ENCODE results near the gene PRKD3. TPM values are rescaled to one million over a fixed set of nuclear protein-coding genes. Genes with fewer than 3 reads are reported as not detected.
A peak's percentile ranks its signal among the peaks of the same experiment; 100 is the strongest.

The PRKD3 gene
- total RNA-seq (10 to 100 TPM; 50.9 to 78.4 (median 76.2) TPM), polyA plus RNA-seq (10 to 100 TPM; 12.2 to 21.0 (median 13.3) TPM)
- long read RNA-seq, donor 1, partial matches to known transcripts: 5 of 7 reads
- long read RNA-seq, donor 1, other reads (novel, unspliced or antisense): 0 of 7 reads
- long read RNA-seq, donor 2: 0 reads

- peak within 1 kb of the TSS; percentile 90 to 97 (median 94) for H3K27ac ChIP-seq
- peaks cover 0 to 9% (median 0%) of the 10 kb centered on the region in 7 donors for H3K27me3 ChIP-seq (replicated peaks in 1 of 7)
- intact Hi-C loops (cut with DNase I; ENCODE audit: low total_unique reads): no loop called here
- no peaks in the 10 kb centered on the region for H3K36me3 ChIP-seq
- TF ChIP-seq, protein P1, sequence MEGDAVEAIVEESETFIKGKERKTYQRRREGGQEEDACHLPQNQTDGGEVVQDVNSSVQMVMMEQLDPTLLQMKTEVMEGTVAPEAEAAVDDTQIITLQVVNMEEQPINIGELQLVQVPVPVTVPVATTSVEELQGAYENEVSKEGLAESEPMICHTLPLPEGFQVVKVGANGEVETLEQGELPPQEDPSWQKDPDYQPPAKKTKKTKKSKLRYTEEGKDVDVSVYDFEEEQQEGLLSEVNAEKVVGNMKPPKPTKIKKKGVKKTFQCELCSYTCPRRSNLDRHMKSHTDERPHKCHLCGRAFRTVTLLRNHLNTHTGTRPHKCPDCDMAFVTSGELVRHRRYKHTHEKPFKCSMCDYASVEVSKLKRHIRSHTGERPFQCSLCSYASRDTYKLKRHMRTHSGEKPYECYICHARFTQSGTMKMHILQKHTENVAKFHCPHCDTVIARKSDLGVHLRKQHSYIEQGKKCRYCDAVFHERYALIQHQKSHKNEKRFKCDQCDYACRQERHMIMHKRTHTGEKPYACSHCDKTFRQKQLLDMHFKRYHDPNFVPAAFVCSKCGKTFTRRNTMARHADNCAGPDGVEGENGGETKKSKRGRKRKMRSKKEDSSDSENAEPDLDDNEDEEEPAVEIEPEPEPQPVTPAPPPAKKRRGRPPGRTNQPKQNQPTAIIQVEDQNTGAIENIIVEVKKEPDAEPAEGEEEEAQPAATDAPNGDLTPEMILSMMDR (IDR thresholded peaks at IDR 0.05 in 8 of 11, conservative IDR thresholded peaks at IDR 0.05 in 3 of 11): no peak
- TF ChIP-seq POLR2AphosphoS5 (IDR thresholded peaks at IDR 0.05): peak; percentile 66 to 83 (median 82)
- TF ChIP-seq POLR2A (IDR thresholded peaks at IDR 0.05): no peak
- H3K4me1 ChIP-seq: peaks cover 23 to 68% (median 50%) of the 10 kb centered on the region in 6 donors
- 2 to 5% (median 3%) methylated on average over 12 to 79 of the region's 79 CpGs for WGBS, 5 donors
- peak within 1 kb of the TSS; percentile 47 to 87 (median 78) for H3K4me3 ChIP-seq
- H3K9me3 ChIP-seq: no peaks in the 10 kb centered on the region
- DNase-seq: no peak
Observed at GRCh38 chr2:37324786-37325624, at the start of gene PRKD3. Gene PRKD3 (minus strand): TSS chr2:37324833. CDS start chr2:37316524, 8,309 bp downstream.

- Histone ChIP-seq H3K4me1 (peaks cover 0 to 21% (median 15%) of the 10 kb centered on the region in 6 donors), H3K27ac (no peak overlapping the region), H3K36me3 (peaks cover 0 to 73% (median 0%) of the 10 kb centered on the region in 6 donors), H3K27me3 (replicated peaks in 1 of 7) (no peaks in the 10 kb centered on the region), H3K9me3 (no peaks in the 10 kb centered on the region), H3K4me3 (no peak overlapping the region)
- DNase-seq: no peak
- no peak for TF ChIP-seq POLR2AphosphoS5 (IDR thresholded peaks at IDR 0.05)
- TF ChIP-seq POLR2A (IDR thresholded peaks at IDR 0.05): no peak
- TF ChIP-seq, protein P1 (IDR thresholded peaks at IDR 0.05 in 8 of 11, conservative IDR thresholded peaks at IDR 0.05 in 3 of 11): no peak
- intact Hi-C loops (cut with DNase I; ENCODE audit: low total_unique reads): no loop called here
Observed at GRCh38 chr2:37372000-37372399, 47.4 kb upstream of the PRKD3 start.

- no peak overlapping the region for H3K27ac ChIP-seq
- peaks cover 0 to 16% (median 4%) of the 10 kb centered on the region in 6 donors for H3K4me1 ChIP-seq
- intact Hi-C loops (cut with DNase I; ENCODE audit: low total_unique reads): no loop called here
- TF ChIP-seq POLR2AphosphoS5 (IDR thresholded peaks at IDR 0.05) (no peak), POLR2A (IDR thresholded peaks at IDR 0.05) (no peak)
- TF ChIP-seq, protein P1 (IDR thresholded peaks at IDR 0.05 in 8 of 11, conservative IDR thresholded peaks at IDR 0.05 in 3 of 11): no peak
- DNase-seq: no peak
- 81 to 97% (median 94%) methylated on average over 1 of the region's 1 CpG for WGBS, 5 donors
- H3K27me3 ChIP-seq (replicated peaks in 1 of 7): no peaks in the 10 kb centered on the region
- H3K4me3 ChIP-seq: no peak overlapping the region
- H3K36me3 ChIP-seq: peaks cover 0 to 78% (median 0%) of the 10 kb centered on the region in 6 donors
- no peaks in the 10 kb centered on the region for H3K9me3 ChIP-seq
Observed at GRCh38 chr2:37370666-37371065, 46.0 kb upstream of the PRKD3 start.

DNA sequence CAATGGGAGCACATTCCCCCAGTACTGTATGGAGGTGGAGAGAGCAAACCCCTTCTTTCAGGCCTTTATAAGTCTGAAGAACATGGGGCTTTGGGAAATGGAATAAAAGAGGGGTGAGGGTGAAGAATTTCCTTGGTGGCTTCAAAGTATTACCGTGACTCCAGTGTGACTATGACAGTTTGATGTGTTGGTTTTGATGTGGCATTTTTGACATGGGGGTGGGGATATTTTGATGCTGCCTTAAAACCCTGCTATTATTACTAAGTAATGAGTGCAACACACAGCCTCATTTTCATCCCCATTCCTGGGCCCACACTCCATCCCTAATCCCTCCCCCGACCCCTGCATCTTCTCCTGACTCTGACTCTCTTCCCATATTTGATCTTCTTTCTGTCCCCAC is 43.4 kb upstream of the PRKD3 start:
- peaks cover 0 to 59% (median 0%) of the 10 kb centered on the region in 6 donors for H3K36me3 ChIP-seq
- 70 to 89% (median 77%) methylated on average over 2 of the region's 2 CpGs for WGBS, 5 donors
- no peak for DNase-seq

More for the DNA sequence above, 43.4 kb upstream of the PRKD3 start:
- H3K4me3 ChIP-seq: no peak overlapping the region
- H3K9me3 ChIP-seq: no peaks in the 10 kb centered on the region
- TF ChIP-seq POLR2AphosphoS5 (IDR thresholded peaks at IDR 0.05): no peak
- TF ChIP-seq, protein P1 (IDR thresholded peaks at IDR 0.05 in 8 of 11, conservative IDR thresholded peaks at IDR 0.05 in 3 of 11): no peak
- no peak for TF ChIP-seq POLR2A (IDR thresholded peaks at IDR 0.05)
- H3K4me1 ChIP-seq: peaks cover 0 to 12% (median 3%) of the 10 kb centered on the region in 6 donors
- no peaks in the 10 kb centered on the region for H3K27me3 ChIP-seq (replicated peaks in 1 of 7)
- intact Hi-C loops (cut with DNase I; ENCODE audit: low total_unique reads): no loop called here
- H3K27ac ChIP-seq: no peak overlapping the region

Measured in spleen (tissue), 13 donors.